NCI-H187 (cell line): ENCODE results near the gene FGD4.
A peak's percentile ranks its signal among the peaks of the same experiment; 100 is the strongest.
"Not testable (repeated sequence)": the region's sequence is repeated elsewhere in the genome, so short reads cannot be mapped to it uniquely, and the experiment has no call there.

ENCODE experiments used
- DNase-seq, 2 experiments: peaks; one replicate each; lab custom pipeline; 2025; lab: John Stamatoyannopoulos, UW

Gene FGD4

DNA sequence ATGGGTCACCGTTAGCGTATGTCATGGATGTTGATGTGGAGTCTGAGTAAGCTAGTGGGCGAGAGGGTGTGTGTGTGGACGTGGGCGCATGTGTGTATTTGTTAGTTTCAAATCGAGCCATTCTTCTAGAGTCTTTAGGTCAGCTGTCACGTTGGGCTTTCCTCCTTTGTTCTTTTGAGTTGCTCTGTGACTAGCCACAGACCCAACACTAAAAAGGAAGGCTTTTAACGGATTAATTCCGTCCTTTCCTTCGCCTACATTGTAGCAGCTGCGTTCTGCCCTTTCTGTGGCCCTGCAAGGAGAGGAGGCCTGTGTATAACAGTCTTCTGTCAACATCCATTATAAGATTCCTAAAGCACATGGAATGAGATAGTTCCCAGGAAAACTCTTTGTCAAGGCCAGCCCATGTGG, 162.6 kb downstream of the FGD4 start:
- peak in 1 of 2 experiments; percentile 27 for DNase-seq

DNA sequence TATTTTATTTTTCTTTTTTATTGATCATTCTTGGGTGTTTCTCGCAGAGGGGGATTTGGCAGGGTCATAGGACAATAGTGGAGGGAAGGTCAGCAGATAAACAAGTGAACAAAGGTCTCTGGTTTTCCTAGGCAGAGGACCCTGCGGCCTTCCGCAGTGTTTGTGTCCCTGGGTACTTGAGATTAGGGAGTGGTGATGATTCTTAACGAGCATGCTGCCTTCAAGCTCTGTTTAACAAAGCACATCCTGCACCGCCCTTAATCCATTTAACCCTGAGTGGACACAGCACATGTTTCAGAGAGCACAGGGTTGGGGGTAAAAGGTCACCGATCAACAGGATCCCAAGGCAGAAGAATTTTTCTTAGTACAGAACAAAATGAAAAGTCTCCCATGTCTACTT, 163.1 kb downstream of the FGD4 start:
- DNase-seq, result not testable (repeated sequence)

DNA sequence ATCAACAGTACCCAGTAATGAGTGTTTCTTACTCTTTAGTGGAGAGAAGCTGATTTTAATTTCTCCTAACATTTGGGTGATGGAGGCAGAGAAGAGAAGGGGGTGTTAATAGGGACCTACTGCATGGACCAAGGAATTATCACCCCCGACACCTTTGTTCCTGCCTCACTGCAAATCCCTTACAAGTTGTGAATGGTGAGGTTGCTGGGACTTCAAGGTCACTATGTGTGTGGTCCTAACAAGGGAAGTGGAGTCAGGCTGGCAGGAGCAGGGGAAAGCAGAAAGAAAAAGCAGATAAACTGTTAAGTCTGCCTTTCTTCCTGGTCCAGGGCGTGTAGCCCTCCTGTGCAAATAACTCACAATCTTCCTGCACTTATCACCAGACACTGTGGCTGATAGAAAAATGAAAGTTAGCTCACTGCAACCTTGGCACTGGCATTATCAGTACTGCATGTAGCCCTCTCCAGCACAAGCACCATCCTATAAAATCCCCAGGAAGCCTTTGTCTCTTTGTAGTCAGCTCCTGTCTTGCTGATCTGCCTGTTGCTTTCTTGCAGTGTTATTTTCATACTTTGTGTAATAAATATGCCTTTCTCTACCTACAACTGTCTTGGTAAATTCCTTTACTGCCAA, 167.4 kb downstream of the FGD4 start:
- no peak for DNase-seq

DNA sequence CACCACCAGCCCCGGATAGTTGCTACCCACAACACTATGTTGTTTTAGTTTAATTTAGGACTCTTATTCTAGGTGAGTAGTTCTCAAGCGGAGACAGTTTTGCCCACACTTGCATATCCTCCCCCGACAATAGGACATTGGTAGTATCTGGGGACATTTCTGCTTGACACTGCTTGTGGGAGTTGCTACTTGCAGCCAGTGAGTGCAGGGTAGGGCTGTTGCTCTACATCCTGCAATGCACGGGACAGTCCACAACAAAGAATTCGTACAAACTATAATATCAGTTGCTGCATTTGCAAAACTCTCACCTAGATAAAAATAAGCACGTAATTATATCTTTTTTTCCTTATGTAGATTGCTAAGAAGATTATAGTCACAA, 167.9 kb downstream of the FGD4 start:
- DNase-seq, result no peak

DNA sequence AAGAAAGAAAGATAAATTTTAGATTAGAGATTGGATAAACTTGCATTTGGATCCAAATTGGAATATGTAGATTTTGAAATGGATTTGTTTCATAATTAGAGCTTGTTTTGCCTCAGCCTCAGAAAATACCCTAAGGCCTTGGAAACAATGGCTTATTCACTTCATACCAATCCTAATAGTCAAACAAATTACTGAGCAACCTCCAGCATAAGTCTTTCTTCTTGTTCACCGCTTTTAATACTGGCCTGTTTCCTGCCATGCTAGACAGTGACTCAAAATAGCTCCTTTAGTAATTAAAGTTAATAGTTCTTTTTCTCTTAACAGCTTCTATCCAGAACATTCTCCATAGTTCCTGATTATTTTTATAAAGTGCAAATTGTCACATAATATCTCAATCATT, 168.9 kb downstream of the FGD4 start:
- no peak for DNase-seq

DNA sequence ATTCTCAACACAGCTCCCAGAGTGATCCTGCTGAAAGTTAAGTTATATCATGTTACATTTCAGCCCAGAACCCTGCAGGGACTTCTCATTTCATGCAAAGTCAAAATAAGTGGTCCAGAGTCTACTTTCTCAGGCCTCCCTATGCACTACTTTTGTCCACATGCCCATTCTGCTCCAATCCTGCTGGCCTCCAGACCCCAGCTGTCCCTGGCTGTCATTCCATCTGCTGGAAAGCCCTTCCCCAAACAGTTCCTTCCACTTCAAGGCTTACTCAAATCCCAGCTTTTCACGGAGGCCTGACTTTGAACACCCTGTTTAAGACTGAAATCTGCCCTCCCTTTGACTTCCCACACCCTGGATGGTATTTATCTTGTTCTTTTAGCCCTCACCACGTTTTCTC, 169.9 kb downstream of the FGD4 start:
- no peak for DNase-seq

DNA sequence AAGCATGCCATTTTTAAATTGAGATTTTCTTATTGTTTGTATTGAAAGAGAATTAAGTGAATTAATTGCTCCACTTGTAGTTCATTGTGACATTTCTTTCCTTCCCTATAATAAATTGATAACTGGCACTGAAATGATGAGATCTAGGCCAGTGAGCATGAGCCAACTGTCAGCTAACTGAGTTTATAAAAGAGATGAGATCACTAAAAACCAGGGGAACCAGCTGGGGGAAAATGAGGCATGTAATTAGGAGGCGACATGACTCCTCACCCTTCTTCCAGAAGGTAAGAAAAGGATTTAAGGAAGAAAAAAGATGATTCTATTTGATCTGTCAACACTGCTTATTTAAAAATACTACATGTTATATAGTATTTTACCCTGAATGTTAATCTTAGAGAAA, 175.2 kb downstream of the FGD4 start:
- no peak for DNase-seq

DNA sequence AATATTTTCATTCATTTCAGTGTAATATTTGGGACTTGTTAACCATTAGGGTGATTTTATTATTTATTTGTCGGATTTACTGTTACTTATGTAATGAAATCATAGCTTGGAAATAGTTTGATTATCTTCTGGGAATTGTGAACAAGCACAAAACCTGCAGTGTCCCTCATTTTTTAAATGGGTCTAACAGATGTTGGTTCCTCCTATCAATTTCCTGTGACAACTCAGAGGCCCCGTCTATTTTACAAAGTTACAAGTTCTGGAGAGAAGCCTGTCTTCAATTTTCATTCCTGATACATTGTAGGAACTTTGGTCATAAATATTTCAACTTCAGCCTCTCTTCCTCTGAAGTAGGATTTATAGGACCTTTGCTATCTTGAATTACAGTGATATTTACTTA, 178.0 kb downstream of the FGD4 start:
- no peak for DNase-seq

DNA sequence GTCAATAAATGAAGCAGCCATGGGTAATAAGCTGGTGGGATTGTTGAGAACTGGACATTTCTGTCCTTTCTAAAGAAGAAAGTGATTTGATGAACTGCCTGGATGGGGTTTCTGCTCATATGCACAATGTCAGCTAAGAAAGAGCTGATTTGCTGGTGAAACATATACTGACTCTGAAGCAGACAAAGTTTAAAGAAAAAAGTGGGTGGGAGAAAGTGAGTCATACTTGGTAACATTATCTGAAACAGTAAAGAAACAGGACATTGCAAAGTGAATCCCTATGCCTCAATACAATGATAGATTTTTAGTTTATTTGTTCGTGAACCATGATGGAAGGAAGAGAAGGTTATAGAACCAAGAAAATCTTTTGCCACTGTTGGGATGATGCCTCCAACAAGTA, 184.2 kb downstream of the FGD4 start:
- no peak for DNase-seq

DNA sequence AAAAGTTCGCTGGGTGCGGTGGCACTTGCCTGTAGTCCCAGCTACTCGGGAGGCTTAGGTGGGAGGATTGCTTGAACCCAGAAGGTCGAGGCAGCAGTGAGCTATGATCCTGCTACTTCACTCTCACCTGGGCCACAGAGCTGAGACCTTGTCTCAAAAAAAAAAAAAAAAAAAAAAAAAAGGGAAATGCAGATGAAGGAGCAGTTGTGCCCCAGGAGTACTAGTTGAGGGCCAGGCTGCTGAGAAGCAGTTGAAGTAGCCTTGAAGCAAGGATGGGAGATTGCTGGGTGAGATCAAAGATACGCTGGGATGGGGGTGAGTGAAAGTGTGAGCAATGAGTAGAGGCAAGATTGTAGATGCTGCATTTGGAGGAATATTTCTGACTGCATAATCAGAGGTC, 186.3 kb downstream of the FGD4 start:
- DNase-seq, result no peak

DNA sequence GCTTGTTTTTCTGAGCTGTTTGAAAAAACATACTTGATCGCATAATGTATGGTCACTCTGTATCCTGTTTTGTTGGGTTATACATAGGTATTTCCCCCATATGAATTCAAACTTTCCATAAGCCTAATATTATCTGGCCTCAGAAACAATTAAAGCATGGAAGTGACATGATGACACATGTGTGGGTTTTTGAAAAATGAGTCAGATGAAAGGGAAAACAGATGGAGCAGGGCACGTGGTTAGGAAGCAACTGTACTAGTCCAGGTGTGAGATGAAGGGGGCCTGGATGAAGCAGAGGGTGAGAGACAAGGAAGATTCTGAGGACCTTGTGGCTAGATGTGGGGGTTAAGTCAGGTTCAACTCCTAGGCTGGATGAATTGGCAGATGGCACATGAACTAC, 187.0 kb downstream of the FGD4 start:
- no peak for DNase-seq

DNA sequence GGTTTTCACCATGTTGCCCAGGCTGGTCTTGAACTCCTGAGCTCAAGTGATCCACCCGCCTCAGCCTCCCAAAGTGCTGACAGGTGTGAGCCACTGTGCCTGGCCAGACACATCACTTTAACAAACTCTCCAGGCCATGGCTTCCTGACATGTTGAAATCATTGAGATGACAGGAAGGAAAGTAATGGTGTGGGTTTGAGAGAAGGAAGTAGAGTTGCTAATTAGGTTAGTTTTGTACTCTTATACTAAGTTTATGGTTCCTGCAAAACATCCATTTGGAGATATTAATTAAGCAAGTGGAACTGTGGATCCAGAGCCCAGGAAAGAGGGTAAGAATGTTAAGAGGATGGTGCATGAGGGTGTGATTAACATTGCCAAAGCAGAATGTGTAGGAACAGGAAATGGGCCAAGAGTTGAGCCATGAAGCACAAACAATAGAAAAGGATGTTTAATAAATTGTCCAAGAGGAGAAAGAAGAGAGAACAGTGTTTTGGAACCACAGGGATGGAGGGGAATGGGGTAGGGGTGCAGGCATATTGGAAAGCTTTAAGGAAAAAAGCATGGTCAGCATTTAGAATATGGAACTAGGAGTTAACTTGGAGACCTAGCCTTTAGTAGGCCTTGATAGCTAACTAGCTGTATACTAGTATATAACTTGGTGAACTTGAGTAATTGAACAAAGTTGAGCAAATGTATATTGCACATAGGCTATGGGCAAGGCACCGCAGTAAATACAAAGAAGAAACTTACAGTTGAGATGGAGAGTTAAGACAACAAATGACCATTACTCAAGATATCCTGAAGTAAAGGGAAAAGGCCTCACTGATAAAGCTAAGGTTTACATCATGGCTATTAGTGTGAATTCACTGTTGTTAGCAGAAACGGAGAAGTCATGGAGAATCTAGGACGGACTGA, 188.5 kb downstream of the FGD4 start:
- DNase-seq, result no peak

DNA sequence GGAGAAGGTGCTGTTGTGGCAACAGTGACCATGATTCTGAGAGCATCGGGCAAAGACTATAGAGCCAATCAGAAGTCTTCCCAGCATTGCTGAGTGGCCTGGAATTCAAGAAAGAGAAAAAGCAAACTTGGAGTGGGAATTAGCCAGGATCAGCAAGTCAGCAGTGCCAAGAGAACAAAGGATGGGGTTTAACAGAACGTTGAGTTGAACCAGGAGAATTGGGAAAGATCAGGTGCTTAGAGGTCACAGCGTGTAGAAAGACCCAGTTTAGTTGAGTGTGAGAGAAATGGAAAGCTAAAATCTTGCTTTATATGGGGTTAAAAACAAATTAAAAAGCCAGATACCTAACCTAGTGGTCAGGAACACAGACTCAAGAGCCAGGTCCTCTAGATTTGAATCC, 189.2 kb downstream of the FGD4 start:
- DNase-seq, result no peak

DNA sequence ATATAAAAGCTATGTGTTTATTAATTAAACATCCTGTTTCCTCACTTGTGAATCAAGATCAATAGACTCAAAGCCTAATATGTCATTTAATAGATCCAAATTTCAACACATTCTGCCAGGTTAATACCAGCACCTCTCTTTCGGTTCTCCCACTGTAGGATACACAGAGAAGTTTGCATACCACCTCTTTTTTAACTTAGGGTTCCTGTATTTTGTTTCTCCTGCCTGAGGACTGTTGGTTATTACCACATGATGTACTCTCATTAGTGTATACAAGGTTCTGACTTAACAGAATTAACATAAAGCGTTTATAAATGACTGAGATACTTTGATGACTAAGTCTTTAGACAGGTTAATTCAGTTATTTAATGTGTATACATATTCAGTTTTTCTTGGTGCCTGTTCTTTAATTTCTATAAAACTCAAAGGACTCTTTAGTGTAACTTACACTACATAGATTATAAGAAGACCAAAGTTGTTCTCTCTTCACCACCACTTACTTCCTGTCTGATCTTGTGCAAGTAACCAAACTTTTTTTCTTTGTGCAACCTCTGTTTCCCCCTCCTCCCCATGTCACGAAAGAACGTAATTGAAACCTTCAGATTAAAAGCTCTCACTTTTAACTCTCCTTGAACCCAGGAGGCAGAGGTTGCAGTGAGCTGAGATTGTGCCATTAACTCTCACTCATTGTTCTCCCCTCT, 190.0 kb downstream of the FGD4 start:
- no peak for DNase-seq

DNA sequence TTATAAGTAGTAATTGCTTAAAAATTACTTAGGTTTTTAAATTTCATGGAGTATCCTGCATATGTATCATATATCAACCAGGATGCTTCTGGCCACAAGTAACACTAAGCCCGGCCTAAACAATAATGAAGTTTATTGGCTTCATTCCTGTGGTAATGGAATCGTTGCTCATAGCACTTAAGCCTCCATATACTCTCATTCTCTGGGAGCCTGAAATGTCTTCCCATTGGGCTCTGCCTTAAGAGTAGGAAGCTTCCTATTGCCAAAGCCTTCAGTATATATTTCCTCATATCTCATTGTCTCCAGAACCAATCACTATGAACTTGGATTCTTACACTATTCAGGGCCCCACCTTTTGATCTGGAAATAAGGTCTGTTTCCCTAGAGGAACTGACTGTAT, 195.9 kb downstream of the FGD4 start:
- no peak for DNase-seq

DNA sequence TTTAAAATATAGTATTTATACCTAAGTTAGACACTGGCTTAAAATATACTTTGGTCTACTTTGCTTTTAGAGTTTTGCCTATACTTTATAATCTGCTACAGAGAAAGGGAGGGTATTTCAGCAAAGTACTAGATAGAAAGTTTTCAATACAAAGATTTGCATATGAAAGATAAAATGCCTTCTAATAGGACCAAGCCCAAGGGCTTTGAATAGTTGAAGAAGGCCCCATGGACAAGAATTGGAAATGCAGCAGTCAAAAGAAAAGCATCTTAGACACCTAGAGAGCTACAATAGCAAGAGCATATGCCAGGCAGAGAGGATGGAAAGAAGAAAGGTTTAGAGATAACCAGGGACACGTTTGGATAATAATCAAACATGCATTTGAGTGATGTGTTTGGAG, 196.7 kb downstream of the FGD4 start:
- no peak for DNase-seq

DNA sequence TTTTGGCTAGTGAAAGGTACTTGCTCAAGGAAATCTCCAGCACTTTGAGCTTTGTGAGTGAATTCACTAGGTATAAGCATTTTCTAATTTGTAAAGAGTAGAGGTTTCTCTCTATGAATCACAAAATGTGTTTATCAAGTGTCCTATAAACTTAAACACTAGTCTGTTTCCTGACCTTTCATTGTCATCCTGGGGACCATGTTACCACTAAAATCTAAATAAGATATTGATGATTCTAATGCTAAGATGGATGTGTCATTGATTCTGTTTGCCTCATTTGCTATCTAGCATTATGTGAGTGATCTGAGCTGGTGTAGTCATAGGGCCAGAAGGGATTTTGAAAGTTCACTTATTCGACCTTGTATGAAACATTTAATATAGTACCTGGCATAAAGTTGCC, 199.3 kb downstream of the FGD4 start:
- no peak for DNase-seq

DNA sequence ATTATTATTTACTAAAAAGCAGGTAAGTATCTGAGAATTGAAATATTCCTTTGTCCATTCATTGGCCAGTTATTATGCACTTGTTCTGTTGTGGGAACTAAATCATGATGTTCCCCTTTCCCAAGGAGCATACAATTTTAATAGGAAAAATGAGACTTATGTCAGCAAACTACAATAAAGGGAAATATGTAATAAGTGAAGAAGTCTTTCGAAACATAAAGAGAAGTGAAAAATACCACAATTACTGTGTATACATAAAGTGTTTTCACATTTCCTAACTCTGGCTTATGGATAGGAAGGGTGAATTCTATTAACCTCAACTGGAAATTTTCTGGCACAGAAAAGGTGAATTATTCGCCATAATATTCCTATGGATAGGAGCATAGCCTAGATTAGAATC, 201.3 kb downstream of the FGD4 start:
- DNase-seq, result no peak

DNA sequence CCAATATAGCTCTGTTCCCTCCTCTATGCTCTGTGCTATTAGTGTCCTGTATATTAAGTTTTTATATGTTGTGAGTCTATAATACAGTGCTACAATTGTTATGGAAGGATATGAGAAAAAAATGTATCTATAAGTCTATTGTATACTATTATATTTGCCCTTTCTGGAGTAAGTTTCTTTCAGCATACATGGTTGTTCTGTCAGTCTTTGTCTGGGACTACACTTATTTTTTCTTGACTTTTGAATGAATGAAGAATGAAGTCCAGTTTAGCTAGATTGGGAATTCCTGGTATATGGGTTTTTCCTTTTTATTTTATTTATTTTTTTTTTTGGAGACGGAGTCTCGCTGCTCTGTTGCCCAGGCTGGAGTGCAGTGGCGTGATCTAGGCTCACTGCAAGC, 203.7 kb downstream of the FGD4 start:
- DNase-seq, result no peak

DNA sequence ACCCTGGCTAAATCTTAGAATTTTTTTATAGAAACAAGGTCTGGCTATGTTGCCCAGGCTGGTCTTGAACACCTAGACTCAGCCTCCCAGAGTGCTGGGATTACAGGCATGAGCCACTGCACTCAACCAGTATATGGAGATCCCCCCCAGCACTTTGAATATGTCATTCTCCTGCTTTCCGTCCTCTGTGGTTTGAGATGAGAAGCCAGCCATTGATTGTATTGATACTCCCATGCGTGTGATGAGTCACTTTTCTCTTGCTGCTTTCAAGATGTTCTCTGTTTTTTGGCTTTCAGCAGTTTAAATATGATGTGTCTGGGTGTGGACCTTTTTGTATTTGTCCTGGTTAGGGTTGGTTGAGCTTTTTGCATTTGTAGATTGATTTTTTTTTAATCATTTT, 204.5 kb downstream of the FGD4 start:
- DNase-seq, result no peak

DNA sequence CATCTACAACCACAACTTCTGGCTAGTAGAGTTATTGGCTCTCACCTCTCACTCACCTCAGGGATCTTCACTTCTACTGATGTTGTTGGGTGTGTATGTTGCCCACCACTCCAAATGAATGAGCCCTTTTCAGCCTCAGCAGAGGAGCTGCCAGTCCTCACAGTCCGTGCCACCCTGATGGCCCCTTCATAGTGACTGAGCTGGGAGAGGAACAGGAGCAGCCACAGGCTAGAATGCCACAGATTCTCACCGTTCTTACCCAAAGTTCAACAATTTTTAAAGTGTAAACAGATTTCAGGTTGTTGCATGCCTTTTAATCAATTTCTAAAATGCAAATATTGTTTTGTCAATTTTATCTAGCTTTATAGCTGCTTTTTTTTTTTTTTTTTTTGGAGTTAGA, 205.2 kb downstream of the FGD4 start:
- no peak for DNase-seq

DNA sequence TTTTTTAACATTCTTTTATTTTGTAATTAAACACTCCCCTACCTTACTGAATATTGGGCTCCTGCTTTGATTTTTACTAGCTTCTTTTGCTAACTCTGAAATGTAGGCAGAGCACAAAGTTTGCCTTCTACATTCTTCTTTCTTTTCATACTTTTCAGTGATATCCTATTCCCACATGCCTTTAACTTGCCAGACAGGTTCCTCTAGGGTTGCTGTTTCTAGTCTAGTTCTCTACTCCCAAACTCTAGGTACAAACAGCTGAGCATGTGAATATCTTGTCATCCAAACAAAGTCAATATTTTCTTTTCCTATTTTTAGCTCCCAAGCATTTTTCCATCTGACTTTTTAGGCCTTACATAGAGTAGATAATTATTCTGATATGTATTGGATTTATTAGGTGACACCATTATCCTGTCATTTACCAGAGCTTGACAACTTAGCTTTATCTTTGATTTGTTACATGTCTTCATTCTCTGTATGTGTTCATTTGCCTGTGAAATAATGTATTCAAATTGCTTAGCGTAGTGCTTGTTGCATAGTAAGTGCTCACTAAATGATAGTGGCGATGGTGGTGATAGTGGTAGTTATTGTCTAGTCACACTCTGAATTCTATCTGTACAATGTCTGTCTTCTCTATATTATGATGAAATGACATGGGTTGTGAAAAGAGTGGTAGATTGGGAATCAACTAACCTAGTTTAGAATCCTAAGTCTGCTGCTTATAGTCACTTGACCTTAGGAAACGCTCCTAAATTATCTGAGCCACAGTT, 206.2 kb downstream of the FGD4 start:
- DNase-seq, result no peak
